ENCODE data around the gene PP2D1.
A peak's percentile ranks its signal among the peaks of the same experiment; 100 is the strongest.

The PP2D1 gene, protein sequence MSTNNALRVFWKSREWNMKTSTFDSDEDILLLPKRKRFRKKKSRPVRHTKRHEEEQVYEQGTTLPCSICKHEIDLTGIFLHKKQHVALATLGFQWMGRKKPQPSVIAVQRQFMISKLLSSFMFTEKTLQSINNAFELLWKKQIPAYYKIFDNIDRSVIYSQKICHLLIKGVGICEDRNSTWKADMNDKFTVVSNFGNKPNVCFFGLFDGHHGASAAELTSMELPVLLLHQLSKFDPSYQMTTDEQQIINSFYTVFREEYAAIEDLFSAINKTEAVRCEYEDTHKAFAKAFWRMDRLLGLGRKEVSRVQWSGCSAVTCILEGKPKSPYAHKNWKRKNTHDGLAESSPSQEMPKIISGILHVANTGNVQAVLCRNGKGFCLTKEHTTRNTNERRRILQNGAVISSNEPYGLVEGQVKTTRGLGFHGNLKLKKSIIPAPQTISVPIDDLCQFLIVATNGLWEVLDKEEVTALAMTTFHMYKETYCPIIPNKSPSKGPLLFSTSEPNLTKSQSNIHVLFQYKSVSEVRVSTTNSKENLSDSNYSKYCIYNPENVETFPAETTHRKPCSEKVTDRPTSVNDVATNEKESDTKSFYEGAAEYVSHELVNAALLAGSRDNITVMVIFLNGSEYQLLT
- 0 reads per million in 3 donors for total RNA-seq

DNA sequence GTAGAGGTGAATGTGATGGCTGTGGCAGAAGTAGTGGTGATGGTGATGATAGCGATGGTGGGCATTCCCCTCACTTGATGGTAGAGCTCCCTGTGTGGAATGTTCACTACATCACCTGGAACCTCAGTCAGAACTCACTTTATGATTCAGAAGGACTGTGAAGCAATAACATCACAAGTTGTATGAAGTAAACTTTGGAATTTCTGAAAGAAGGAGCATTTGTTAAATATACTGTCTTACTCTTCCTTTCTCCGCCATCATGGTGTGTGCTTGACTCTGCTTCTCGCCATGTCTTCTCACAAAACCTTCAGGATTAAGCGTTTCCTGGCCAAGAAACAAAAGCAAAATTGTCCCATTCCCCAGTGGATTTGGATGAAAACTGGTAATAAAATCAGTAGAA is at the start of gene PP2D1:
Gene PP2D1, minus strand, starts transcription at position 101 of the 400 bp plus-strand sequence. CDS start 192 bp downstream, outside the sequence.
- Histone ChIP-seq H3K9me3 (ENCODE audit: control insufficient read depth, low read length) (no peaks in the 10 kb centered on the region), H3K4me3 (ENCODE audit: insufficient read depth, low read depth, low read length, poor library complexity, severe bottlenecking) (no peak within 1 kb of the TSS), H3K36me3 (ENCODE audit: control insufficient read depth, insufficient read depth, low read length) (no peaks in the 10 kb centered on the region), H3K27me3 (replicated peaks; ENCODE audit: control insufficient read depth, insufficient read depth, low read length, poor library complexity, severe bottlenecking) (no peaks in the 10 kb centered on the region), H3K4me1 (ENCODE audit: control insufficient read depth, insufficient read depth, low read length, poor library complexity, severe bottlenecking) (no peaks in the 10 kb centered on the region), H3K27ac (ENCODE audit: insufficient read depth, low read length, poor library complexity, severe bottlenecking) (no peak within 1 kb of the TSS)
- DNase-seq, result no peak

DNA sequence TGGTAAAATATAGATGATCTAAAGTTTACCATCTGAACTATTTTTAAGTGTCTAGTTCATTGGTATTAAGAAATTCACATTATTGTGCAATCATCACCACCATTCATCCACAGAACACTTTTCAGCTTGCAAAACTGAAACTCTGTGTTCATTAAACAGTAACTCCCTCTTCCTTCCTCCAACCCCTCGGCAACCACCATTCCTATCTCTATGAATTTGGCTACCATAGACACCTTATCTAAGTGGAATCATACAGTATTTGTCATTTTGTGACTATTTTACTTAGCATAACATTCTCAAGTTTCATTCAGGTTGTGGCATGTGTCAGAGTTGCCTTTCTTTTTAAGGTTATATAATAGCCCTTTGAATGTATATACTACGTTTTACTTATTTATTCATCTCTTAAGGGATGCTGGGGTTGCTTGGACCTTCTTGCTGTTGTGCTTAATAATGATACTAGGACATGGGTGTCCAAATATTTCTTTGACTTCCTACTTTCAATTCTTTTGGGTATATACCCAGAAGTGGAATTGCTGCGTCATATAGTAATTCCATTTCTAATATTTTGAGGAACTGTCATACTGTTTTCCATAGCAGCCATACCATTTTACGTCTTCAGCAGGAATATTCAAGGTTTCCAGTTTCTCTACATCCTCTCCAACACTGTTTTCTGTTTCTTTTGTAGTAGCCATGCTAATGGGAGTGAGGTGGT is 49.1 kb upstream of the PP2D1 start:
- Histone ChIP-seq H3K4me1 (ENCODE audit: control insufficient read depth, insufficient read depth, low read length, poor library complexity, severe bottlenecking) (peaks cover 23% of the 10 kb centered on the region), H3K9me3 (ENCODE audit: control insufficient read depth, low read length) (no peaks in the 10 kb centered on the region), H3K27ac (ENCODE audit: insufficient read depth, low read length, poor library complexity, severe bottlenecking) (no peak overlapping the region), H3K36me3 (ENCODE audit: control insufficient read depth, insufficient read depth, low read length) (no peaks in the 10 kb centered on the region), H3K27me3 (replicated peaks; ENCODE audit: control insufficient read depth, insufficient read depth, low read length, poor library complexity, severe bottlenecking) (no peaks in the 10 kb centered on the region), H3K4me3 (ENCODE audit: insufficient read depth, low read depth, low read length, poor library complexity, severe bottlenecking) (no peak overlapping the region)
- DNase-seq, result no peak

- Histone ChIP-seq H3K36me3 (ENCODE audit: control insufficient read depth, insufficient read depth, low read length) (no peaks in the 10 kb centered on the region), H3K9me3 (ENCODE audit: control insufficient read depth, low read length) (no peaks in the 10 kb centered on the region), H3K27me3 (replicated peaks; ENCODE audit: control insufficient read depth, insufficient read depth, low read length, poor library complexity, severe bottlenecking) (no peaks in the 10 kb centered on the region), H3K27ac (ENCODE audit: insufficient read depth, low read length, poor library complexity, severe bottlenecking) (no peak overlapping the region), H3K4me3 (ENCODE audit: insufficient read depth, low read depth, low read length, poor library complexity, severe bottlenecking) (no peak overlapping the region), H3K4me1 (ENCODE audit: control insufficient read depth, insufficient read depth, low read length, poor library complexity, severe bottlenecking) (peaks cover 34% of the 10 kb centered on the region)
- no peak for DNase-seq
Measured at GRCh38 chr3:20059929-20060328, 47.9 kb upstream of the PP2D1 start.

DNA sequence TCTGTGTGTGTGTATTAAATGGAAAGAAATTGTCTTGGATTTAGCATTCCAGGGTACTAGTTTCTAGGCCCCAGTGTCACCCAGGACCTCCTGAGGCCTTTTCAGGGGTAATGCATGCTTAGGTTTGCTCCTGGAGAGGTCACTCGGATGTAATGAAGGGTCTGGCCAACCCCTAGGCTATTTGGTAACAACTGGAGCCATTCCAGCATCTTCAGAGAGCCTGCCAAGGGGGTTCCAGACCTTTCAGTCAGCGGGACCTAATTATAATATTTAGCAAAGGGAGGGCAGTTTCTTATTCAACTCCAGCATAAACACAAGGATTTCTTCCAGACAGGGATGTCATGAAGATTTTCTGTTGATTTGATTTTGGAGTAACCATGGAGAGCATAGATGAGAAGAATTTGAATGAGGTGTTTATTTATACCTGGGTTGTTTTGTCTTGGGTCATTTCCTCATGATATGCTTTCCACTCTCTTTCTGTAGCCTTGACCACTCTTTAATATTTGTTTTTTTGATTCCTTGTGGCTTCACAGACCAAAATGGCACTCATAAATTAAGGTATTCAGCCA is 45.6 kb upstream of the PP2D1 start:
- Histone ChIP-seq H3K4me3 (ENCODE audit: insufficient read depth, low read depth, low read length, poor library complexity, severe bottlenecking) (no peak overlapping the region), H3K9me3 (ENCODE audit: control insufficient read depth, low read length) (no peaks in the 10 kb centered on the region), H3K27ac (ENCODE audit: insufficient read depth, low read length, poor library complexity, severe bottlenecking) (peak overlapping the region; percentile 20), H3K36me3 (ENCODE audit: control insufficient read depth, insufficient read depth, low read length) (no peaks in the 10 kb centered on the region), H3K4me1 (ENCODE audit: control insufficient read depth, insufficient read depth, low read length, poor library complexity, severe bottlenecking) (peaks cover 38% of the 10 kb centered on the region), H3K27me3 (replicated peaks; ENCODE audit: control insufficient read depth, insufficient read depth, low read length, poor library complexity, severe bottlenecking) (no peaks in the 10 kb centered on the region)
- DNase-seq, result no peak

DNA sequence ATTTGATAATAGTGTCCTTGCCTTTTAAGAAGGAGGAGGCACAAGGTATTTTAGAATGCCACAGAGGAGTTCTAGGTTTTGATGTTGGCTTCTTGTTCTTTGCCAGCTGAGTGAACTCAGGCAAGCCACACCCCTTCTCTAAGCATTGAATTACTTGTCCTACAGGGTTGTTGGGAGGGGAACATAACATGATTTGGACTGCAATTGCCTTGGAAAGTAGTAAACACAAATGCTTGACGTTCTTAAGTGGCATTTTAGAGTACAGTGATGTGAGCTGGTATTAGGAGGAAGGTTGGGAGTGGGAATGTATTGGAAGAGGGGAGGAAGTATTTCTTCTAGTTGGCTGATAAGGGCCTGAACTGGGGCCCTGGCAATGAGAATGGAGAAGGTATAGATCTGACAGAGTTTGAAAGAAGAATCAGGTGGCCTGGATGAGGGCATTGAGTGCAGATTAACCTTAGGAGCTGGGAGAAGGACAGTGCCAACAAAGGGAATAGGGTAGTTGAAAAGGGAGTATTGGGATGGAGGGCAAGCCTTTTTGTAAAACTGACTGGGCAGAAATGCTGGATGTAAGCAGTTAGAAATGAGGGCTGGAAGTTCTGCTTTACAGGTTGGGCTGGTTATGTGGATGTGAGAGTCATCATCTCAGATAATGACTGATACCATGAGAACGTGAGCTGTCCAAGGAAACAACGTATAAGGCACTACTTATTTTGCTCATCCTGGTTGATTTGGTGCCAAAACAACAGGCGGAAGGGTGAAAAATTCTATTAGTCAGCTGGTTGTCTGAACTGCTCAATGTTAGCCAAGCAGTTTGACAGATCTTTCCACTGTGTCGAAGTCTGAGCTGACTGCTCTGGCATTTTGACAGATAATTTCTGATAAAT is 44.9 kb upstream of the PP2D1 start:
- Histone ChIP-seq H3K36me3 (ENCODE audit: control insufficient read depth, insufficient read depth, low read length) (no peaks in the 10 kb centered on the region), H3K9me3 (ENCODE audit: control insufficient read depth, low read length) (no peaks in the 10 kb centered on the region), H3K27ac (ENCODE audit: insufficient read depth, low read length, poor library complexity, severe bottlenecking) (peak overlapping the region; percentile 20), H3K4me3 (ENCODE audit: insufficient read depth, low read depth, low read length, poor library complexity, severe bottlenecking) (no peak overlapping the region), H3K27me3 (replicated peaks; ENCODE audit: control insufficient read depth, insufficient read depth, low read length, poor library complexity, severe bottlenecking) (no peaks in the 10 kb centered on the region), H3K4me1 (ENCODE audit: control insufficient read depth, insufficient read depth, low read length, poor library complexity, severe bottlenecking) (peaks cover 38% of the 10 kb centered on the region)
- no peak for DNase-seq

DNA sequence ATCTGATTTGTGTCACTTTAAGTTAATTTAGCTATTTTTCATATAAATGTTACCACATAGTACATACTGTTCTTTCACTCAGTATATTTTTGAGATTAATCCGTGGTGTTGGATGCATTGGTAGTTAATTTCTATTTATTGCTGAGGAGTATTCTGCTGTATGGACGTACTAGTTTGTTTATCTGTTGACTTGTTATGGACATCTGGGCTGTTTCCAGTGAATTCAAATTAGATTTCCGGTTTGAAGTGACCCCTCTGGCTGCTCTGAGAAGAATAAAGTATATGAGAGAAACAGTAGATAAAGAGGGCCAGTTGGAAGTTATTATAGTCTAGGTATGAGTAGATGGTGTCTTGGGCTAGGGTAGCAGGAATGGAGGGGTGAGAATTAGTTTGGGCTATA is 43.8 kb upstream of the PP2D1 start:
- Histone ChIP-seq H3K36me3 (ENCODE audit: control insufficient read depth, insufficient read depth, low read length) (no peaks in the 10 kb centered on the region), H3K4me1 (ENCODE audit: control insufficient read depth, insufficient read depth, low read length, poor library complexity, severe bottlenecking) (peaks cover 48% of the 10 kb centered on the region), H3K9me3 (ENCODE audit: control insufficient read depth, low read length) (no peaks in the 10 kb centered on the region), H3K27ac (ENCODE audit: insufficient read depth, low read length, poor library complexity, severe bottlenecking) (peak overlapping the region; percentile 14), H3K27me3 (replicated peaks; ENCODE audit: control insufficient read depth, insufficient read depth, low read length, poor library complexity, severe bottlenecking) (no peaks in the 10 kb centered on the region), H3K4me3 (ENCODE audit: insufficient read depth, low read depth, low read length, poor library complexity, severe bottlenecking) (no peak overlapping the region)
- DNase-seq, result no peak

DNA sequence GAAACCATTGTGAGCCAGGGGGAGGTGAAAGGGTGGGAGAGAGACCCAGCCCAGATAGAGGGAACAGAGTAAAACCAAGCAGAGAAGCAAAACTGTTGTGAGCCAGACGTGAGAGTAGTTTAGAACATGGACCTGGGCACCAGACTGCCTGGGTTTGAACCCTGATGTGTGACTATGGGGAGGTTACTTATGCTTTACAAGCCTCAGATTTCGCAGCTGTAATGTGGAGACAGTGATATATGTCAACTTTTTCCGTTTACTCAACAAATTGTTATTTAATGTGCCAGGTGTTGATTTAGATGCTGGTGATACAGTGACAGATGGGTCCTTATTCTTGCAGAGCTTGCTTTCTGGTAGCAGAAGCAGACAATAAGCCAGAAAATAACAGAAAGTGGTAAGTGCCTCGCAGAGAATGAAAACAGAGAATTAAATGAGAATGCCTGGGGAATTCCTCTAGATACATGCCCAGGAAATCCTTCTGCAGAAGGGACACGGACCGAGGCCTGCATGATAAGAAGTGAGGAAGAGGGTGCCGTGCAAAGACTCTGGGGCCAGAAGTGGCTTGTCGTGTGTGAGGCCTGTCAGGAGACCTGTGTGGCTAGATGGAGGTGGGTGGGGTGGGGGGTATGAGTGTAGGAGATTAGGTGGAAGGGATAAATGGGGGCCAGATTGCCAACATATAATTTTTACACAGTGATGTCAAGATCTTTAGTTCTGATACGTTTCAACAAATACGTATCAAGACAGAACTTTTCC is 43.1 kb upstream of the PP2D1 start:
- Histone ChIP-seq H3K4me3 (ENCODE audit: insufficient read depth, low read depth, low read length, poor library complexity, severe bottlenecking) (peak overlapping the region; percentile 3), H3K4me1 (ENCODE audit: control insufficient read depth, insufficient read depth, low read length, poor library complexity, severe bottlenecking) (peaks cover 54% of the 10 kb centered on the region), H3K27me3 (replicated peaks; ENCODE audit: control insufficient read depth, insufficient read depth, low read length, poor library complexity, severe bottlenecking) (no peaks in the 10 kb centered on the region), H3K27ac (ENCODE audit: insufficient read depth, low read length, poor library complexity, severe bottlenecking) (peak overlapping the region; percentile 60), H3K9me3 (ENCODE audit: control insufficient read depth, low read length) (no peaks in the 10 kb centered on the region), H3K36me3 (ENCODE audit: control insufficient read depth, insufficient read depth, low read length) (no peaks in the 10 kb centered on the region)
- DNase-seq, result no peak

- Histone ChIP-seq H3K4me3 (ENCODE audit: insufficient read depth, low read depth, low read length, poor library complexity, severe bottlenecking) (peak overlapping the region; percentile 3), H3K27me3 (replicated peaks; ENCODE audit: control insufficient read depth, insufficient read depth, low read length, poor library complexity, severe bottlenecking) (no peaks in the 10 kb centered on the region), H3K36me3 (ENCODE audit: control insufficient read depth, insufficient read depth, low read length) (no peaks in the 10 kb centered on the region), H3K9me3 (ENCODE audit: control insufficient read depth, low read length) (no peaks in the 10 kb centered on the region), H3K27ac (ENCODE audit: insufficient read depth, low read length, poor library complexity, severe bottlenecking) (peak overlapping the region; percentile 60), H3K4me1 (ENCODE audit: control insufficient read depth, insufficient read depth, low read length, poor library complexity, severe bottlenecking) (peaks cover 56% of the 10 kb centered on the region)
- peak; percentile 54 to 70 (median 58) for DNase-seq
Measured at GRCh38 chr3:20054549-20054987, 42.5 kb upstream of the PP2D1 start.

GRCh38 chr3:20052851-20053250 is 40.8 kb upstream of the PP2D1 start:
- no peaks in the 10 kb centered on the region for H3K27me3 ChIP-seq (replicated peaks; ENCODE audit: control insufficient read depth, insufficient read depth, low read length, poor library complexity, severe bottlenecking)
- H3K4me3 ChIP-seq (ENCODE audit: insufficient read depth, low read depth, low read length, poor library complexity, severe bottlenecking), result no peak overlapping the region
- no peaks in the 10 kb centered on the region for H3K36me3 ChIP-seq (ENCODE audit: control insufficient read depth, insufficient read depth, low read length)
- no peak overlapping the region for H3K27ac ChIP-seq (ENCODE audit: insufficient read depth, low read length, poor library complexity, severe bottlenecking)
- no peaks in the 10 kb centered on the region for H3K9me3 ChIP-seq (ENCODE audit: control insufficient read depth, low read length)
- DNase-seq, result no peak
- peaks cover 69% of the 10 kb centered on the region for H3K4me1 ChIP-seq (ENCODE audit: control insufficient read depth, insufficient read depth, low read length, poor library complexity, severe bottlenecking)
